NCI-H526 treated with DMSO at 0.1 percent for 48 hours (cell line): ENCODE data around the gene ACTA2.

Source experiments
- DNase-seq: peaks from one replicate; lab custom pipeline; 2025; lab: John Stamatoyannopoulos, UW

The ACTA2 gene

GRCh38 chr10:88980800-88981199 lies 28.2 kb upstream of the ACTA2 start:
- DNase-seq, result no peak

DNA sequence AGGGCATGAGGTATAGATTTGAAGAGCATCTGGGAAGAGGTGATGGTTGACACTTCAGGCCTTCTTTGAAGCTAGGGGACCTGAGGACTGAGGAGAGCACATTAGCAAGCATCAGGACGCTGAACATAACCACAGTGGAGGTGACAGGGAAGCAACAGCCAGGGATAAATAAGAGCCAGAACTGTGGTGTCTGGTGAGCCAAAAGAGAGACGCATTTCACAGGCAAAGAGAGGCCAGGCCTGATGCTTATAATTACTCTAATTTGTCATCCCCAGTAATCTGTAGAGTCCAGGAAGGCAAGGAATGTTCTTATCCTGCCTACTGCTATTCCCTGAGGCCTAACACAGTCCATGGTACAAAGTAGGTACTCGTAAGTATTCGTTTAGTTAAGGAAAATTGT lies 27.7 kb upstream of the ACTA2 start:
- DNase-seq, result no peak

DNA sequence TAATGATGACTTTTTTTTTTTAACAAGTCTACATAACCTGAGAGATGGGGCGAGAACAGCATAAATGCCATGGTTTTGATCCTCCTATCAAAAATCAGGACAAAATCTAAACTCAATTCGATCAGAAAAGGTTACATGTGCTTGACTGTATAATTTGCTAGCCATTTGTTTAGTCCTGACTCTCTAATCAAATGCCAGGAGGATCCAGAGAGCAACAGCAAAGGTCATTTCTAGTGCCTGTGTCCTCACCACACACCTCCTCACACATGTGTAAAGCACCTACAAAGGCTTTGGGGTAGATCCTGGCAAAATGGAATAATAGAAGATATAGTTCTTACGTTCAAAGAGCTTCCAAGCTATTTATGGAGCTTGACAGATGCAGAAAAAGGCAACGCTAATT lies 27.0 kb upstream of the ACTA2 start:
- DNase-seq, result no peak

DNA sequence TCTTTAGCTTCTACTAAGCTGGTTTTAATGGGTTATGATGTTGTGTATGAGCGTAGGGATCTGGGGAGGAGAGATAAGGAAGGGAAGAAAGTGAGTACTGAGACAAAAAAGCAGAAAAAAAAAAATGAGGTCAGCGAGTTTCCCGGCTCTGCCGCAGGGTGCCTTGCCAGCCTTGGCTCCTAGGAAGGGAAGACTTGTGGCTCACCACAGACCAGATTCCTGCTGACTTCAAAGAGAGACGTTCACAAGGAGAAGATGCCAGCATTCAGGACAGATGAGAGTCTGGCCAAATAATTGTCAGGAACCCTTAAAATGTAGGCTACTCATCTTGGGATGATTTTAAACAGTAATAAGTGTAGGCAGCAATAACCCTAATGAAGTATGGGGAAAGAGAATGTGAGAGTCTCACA lies 26.6 kb upstream of the ACTA2 start:
- no peak for DNase-seq

GRCh38 chr10:88978463-88978862 lies 25.9 kb upstream of the ACTA2 start:
- DNase-seq, result no peak

GRCh38 chr10:88975377-88975720 lies 22.8 kb upstream of the ACTA2 start:
- no peak for DNase-seq

DNA sequence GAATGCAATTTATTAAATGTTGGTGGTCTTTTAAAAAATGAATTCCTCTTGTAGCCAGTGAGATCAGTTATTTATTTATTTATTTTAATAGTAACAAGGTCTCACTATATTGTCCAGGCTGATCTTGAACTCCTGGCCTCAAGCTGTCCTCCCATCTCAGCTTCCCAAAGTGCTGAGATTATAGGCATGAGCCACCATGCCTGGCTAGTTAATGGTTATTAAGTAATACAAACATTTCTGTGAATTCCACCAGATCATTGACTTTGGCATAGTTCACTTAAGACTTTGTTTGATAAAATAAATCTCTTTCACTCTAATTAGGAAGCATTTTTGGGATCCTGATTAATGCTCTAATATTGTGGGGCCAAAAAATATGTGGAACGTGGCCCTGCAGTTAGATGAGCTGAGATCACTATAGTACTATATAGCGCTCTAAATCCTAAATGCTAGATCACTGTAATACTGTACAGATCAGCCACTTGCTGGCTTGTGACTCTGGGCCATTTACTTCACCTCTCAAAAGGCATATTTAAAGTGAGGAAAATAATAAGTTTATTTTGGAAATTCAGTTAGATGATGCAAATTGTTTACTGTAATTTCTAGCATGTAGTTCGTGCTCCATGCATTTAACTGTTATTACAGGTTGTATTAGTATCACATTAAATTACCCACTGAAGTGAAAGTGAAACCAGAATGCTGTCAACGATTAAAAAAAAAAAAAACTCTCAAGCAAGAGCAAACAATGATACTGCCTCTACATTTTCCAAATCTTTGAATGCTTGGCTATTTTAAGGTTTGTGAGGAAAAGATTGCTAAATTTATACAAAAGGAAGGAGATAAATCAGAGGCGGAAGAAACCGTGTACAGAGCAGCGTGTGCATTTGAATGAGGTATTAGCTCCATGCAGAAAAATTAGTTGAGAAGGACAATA lies 22.1 kb upstream of the ACTA2 start:
- DNase-seq, result no peak

GRCh38 chr10:88974012-88974411 lies 21.4 kb upstream of the ACTA2 start:
- DNase-seq, result no peak

- no peak for DNase-seq
Observed at GRCh38 chr10:88971221-88972061, 18.9 kb upstream of the ACTA2 start.

- no peak for DNase-seq
Observed at GRCh38 chr10:88968391-88968790, 15.8 kb upstream of the ACTA2 start.

GRCh38 chr10:88966797-88967196 lies 14.2 kb upstream of the ACTA2 start:
- DNase-seq, result no peak

- no peak for DNase-seq
Observed at GRCh38 chr10:88964869-88965415, 12.4 kb upstream of the ACTA2 start.

DNA sequence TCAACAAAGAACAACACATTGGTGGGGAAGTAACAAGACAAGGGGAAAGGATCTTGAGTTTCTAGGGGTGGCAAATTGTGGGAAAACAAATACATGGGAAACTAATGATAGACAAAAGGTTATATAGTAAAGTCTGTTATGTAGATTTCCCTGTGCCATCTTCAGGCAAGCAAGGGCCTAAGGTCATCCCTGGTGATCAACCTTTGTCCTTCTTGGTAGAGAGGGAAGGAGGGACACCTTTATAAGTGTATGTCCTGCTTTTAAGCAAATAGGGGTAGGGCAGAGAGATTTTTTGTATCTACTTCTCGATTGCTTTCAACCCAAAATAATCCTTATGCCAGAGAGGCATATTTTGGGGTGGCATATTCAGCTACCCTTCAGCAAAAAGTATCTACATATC lies 11.8 kb upstream of the ACTA2 start:
- DNase-seq, result no peak

GRCh38 chr10:88963318-88963717 lies 10.7 kb upstream of the ACTA2 start:
- DNase-seq, result no peak

GRCh38 chr10:88962336-88962735 lies 9.8 kb upstream of the ACTA2 start:
- no peak for DNase-seq

DNA sequence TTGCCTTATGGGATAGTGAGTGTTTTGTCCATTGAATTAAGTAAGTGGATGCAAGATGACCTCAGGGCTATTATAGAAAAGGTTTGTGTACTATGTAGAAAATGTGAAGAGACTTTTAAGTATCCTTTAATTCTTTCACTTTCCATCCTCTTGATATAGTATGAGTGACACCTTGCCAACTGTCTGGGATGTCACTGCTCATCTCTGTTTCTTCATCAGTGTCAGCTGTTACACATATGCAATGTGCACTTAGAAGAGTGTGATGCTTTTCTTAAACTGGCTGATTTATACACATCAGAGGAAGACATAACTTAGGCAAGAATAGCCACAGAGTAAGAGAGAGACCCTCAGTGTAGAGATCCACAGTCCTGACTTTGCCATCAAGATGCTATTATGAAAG lies 8.7 kb upstream of the ACTA2 start:
- no peak for DNase-seq

- DNase-seq, result no peak
Observed at GRCh38 chr10:88960802-88961201, 8.2 kb upstream of the ACTA2 start.

DNA sequence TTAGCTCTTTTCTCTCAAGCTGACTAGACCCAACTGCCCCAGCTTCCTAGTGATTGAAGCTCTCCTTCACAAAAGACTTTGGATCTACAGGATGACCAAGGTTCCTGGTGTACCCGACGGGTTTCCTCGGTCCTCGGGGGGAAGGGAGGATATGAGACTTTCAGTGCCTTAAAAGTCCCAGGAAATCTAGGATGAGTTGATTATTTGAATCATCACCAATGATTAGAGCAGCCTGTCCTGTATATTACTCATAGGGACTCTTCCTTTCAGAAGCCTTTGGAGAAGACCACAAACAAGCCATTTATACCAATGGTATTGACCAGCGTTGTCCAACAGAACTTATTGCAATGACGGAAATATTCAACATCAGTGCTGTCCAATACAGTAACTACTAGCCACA lies 6.1 kb upstream of the ACTA2 start:
- no peak for DNase-seq

- no peak for DNase-seq
Observed at GRCh38 chr10:88957381-88957780, 4.8 kb upstream of the ACTA2 start.

DNA sequence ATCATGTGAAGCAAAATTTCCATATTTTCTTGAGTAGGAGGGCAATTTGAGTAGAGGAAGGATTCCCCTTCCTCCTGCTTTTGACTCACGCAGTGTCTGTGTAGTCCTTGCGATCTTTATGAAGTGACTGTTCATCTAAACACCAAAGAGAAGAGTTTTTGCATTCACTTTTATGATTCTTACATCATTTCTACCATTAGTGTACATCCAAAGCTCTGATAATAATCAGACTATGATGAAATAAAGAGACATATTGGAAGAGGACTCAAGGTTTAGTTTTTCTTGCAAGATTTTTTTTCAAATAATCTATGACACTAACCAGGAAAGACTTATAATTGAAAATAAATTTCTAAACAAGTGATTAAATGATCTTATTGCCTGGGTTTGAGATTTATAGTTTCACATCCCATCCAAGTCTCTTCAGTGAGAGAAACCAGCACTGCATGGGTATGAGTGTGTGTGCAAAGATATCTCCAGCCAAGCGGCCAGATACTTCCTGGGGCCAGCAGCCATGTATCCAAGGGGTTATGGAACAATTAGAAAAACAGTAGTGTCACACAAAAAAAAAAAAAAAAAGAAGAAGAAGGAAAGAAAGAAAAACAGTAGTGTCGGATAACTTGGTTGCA lies 2.0 kb upstream of the ACTA2 start:
- no peak for DNase-seq

DNA sequence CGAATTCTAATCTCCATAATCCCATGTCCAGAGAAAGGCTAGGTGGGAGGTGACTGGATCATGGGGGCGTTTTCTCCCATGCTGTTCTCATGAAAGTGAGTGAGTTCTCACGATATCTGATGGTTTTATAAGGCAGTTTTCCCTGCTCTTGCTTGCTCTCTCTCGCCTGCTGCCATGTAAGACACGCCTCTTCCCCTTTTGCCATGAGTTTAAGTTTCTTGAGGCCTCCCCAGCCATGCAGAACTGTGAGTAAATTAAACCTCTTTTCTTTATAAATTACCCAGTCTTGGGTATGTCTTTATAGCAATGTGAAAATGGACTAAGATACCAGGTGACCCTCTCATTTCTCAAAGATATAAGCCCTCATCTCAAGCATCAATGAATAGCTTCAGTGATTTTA lies 1.1 kb upstream of the ACTA2 start:
- no peak for DNase-seq
